H1 (cell line): Measurements from ENCODE around the gene COL8A1. TPM values are rescaled to one million over a fixed set of nuclear protein-coding genes. Genes with fewer than 3 reads are reported as not detected.

ENCODE experiments used
- CTCF ChIA-PET: fragments of 300-600 bp; sonication (Branson Sonifier 250); formaldehyde crosslinking; loops from one replicate; lab custom pipeline; 2021; ENCODE audit not compliant: partially characterized antibody; lab: Charles Lee
- POLR2A ChIA-PET: fragments of 300-600 bp; sonication (Branson Sonifier 250); formaldehyde crosslinking; loops from one replicate; lab custom pipeline; 2021; ENCODE audit warnings: inconsistent platforms; ENCODE audit not compliant: partially characterized antibody; lab: Charles Lee
- DNase-seq, 2 experiments: peaks; one replicate each; pipeline versions ENCODE4 v3.0.0 to v3.0.0-alpha.2; 2010 to 2022; ENCODE audit warnings: low spot score in 2 of 2, low read depth in 1 of 2, mixed read lengths in 1 of 2
- FAIRE-seq: peaks from 2 replicates; lab custom pipeline; 2011; peaks lifted over from hg19 to GRCh38; lab: Jason Lieb, UNC
- H2AFZ ChIP-seq: 2 replicates; pipeline ENCODE4 v1.8.1; 2012; ENCODE audit warnings: low read length, inconsistent platforms
- H2AK5ac ChIP-seq: 2 replicates; pipeline ENCODE4 v1.6.1; 2013; ENCODE audit warnings: low read depth, low read length
- H2BK120ac ChIP-seq: replicated peaks from 2 replicates; pipeline ENCODE3; 2013; ENCODE audit warnings: low read depth, low read length, inconsistent platforms
- H2BK12ac ChIP-seq: 2 replicates; pipeline ENCODE4 v1.6.1; 2013; ENCODE audit warnings: low read depth, low read length
- H2BK15ac ChIP-seq: 2 replicates; pipeline ENCODE4 v1.6.1; 2013; ENCODE audit warnings: low read length
- H2BK20ac ChIP-seq: 2 replicates; pipeline ENCODE4 v1.6.1; 2013; ENCODE audit warnings: low read length
- H2BK5ac ChIP-seq: 2 replicates; pipeline ENCODE4 v1.6.1; 2013; ENCODE audit warnings: low read depth, low read length
- H3K14ac ChIP-seq: 2 replicates; pipeline ENCODE4 v1.6.1; 2013; ENCODE audit warnings: inconsistent platforms; ENCODE audit not compliant: insufficient read length
- H3K18ac ChIP-seq: 2 replicates; pipeline ENCODE4 v1.6.1; 2013; ENCODE audit warnings: low read length; ENCODE audit errors: extremely low read depth
- H3K23ac ChIP-seq: 2 replicates; pipeline ENCODE4 v1.6.1; 2013; ENCODE audit warnings: inconsistent platforms; ENCODE audit not compliant: insufficient read length
- H3K23me2 ChIP-seq: 2 replicates; pipeline ENCODE4 v1.6.1; 2013; ENCODE audit warnings: low read depth, low read length
- H3K27ac ChIP-seq: 2 replicates; pipeline ENCODE4 v1.6.1; 2011; ENCODE audit warnings: low read depth, low read length, inconsistent platforms
- H3K27me3 ChIP-seq, 4 experiments: replicated peaks in 1 of 4; 1 replicate in 1 of 4; 2 replicates in 3 of 4; pipeline versions ENCODE4 v1.6.1 to v1.8.1; 2011 to 2013; ENCODE audit warnings: low read length in 3 of 4, mild to moderate bottlenecking in 3 of 4, inconsistent platforms in 2 of 4, mixed read lengths in 2 of 4, moderate library complexity in 1 of 4; ENCODE audit not compliant: control insufficient read depth in 3 of 4, insufficient read depth in 3 of 4; ENCODE audit errors: extremely low read depth in 1 of 4
- H3K36me3 ChIP-seq, 4 experiments: 2 replicates each; pipeline versions ENCODE4 v1.6.1 to v1.8.1; 2011 to 2013; ENCODE audit warnings: mild to moderate bottlenecking in 4 of 4, low read length in 3 of 4, moderate library complexity in 2 of 4, control low read depth in 1 of 4, inconsistent platforms in 1 of 4; ENCODE audit not compliant: insufficient read depth in 4 of 4, control insufficient read depth in 2 of 4
- H3K4ac ChIP-seq: replicated peaks from 2 replicates; pipeline ENCODE3; 2013; ENCODE audit warnings: low read length, low read depth, mixed read lengths, inconsistent platforms; ENCODE audit not compliant: insufficient read length
- H3K4me1 ChIP-seq, 4 experiments: replicated peaks in 1 of 4; 1 replicate in 1 of 4; 2 replicates in 3 of 4; pipeline versions ENCODE4 v1.6.1 to v1.8.1; 2011 to 2013; ENCODE audit warnings: low read length in 3 of 4, inconsistent platforms in 2 of 4, mixed read lengths in 1 of 4; ENCODE audit not compliant: insufficient read depth in 4 of 4, control insufficient read depth in 3 of 4
- H3K4me2 ChIP-seq, 2 experiments: 2 replicates each; pipeline versions ENCODE4 v1.6.1 to v1.8.1; 2011 to 2013; ENCODE audit warnings: low read depth in 2 of 2, low read length in 2 of 2, control low read depth in 1 of 2, inconsistent platforms in 1 of 2, mild to moderate bottlenecking in 1 of 2; ENCODE audit not compliant: insufficient read depth in 1 of 2
- H3K4me3 ChIP-seq, 4 experiments: fragments of 200-600, 300-600 bp in 1 of 4; sonication (generic), shearing (Covaris generic), sonication (Bioruptor Twin) in 1 of 4; 2 replicates each; pipeline versions ENCODE4 v1.5.1 to v1.8.1; 2011 to 2016; ENCODE audit warnings: low read length in 4 of 4, low read depth in 3 of 4, control low read depth in 2 of 4, inconsistent platforms in 2 of 4, mild to moderate bottlenecking in 2 of 4, mixed read lengths in 1 of 4, moderate library complexity in 1 of 4; ENCODE audit not compliant: insufficient read depth in 2 of 4; ENCODE audit errors: extremely low read depth in 1 of 4
- H3K56ac ChIP-seq: replicated peaks from 2 replicates; pipeline ENCODE3; 2013; ENCODE audit warnings: low read depth, mild to moderate bottlenecking, mixed read lengths, low read length, inconsistent platforms; ENCODE audit not compliant: insufficient read length
- H3K79me1 ChIP-seq: 2 replicates; pipeline ENCODE4 v1.6.1; 2013; ENCODE audit warnings: low read depth, low read length, control low read depth
- H3K79me2 ChIP-seq, 2 experiments: 2 replicates each; pipeline versions ENCODE4 v1.6.1 to v1.8.1; 2012 to 2013; ENCODE audit warnings: low read length in 2 of 2, mild to moderate bottlenecking in 2 of 2, inconsistent platforms in 1 of 2; ENCODE audit not compliant: insufficient read depth in 2 of 2, control insufficient read depth in 1 of 2
- H3K9ac ChIP-seq, 4 experiments: replicated peaks in 1 of 4; 1 replicate in 1 of 4; 2 replicates in 3 of 4; pipeline versions ENCODE4 v1.6.1 to v1.8.1; 2011 to 2013; ENCODE audit warnings: low read depth in 3 of 4, low read length in 3 of 4, control low read depth in 2 of 4, mild to moderate bottlenecking in 2 of 4, moderate library complexity in 2 of 4, inconsistent platforms in 1 of 4; ENCODE audit errors: extremely low read depth in 1 of 4
- H3K9me3 ChIP-seq, 2 experiments: 2 replicates each; pipeline versions ENCODE4 v1.6.1 to v1.8.1; 2012 to 2013; ENCODE audit warnings: mild to moderate bottlenecking in 2 of 2, moderate library complexity in 2 of 2, control low read depth in 1 of 2, inconsistent platforms in 1 of 2, low read depth in 1 of 2, low read length in 1 of 2, mixed read lengths in 1 of 2; ENCODE audit not compliant: insufficient read depth in 2 of 2
- H4K20me1 ChIP-seq, 2 experiments: replicated peaks in 1 of 2; 2 replicates each; pipeline versions ENCODE3 to v1.8.1; 2011 to 2013; ENCODE audit warnings: inconsistent platforms in 2 of 2, low read length in 2 of 2, mild to moderate bottlenecking in 1 of 2; ENCODE audit not compliant: insufficient read depth in 2 of 2, control insufficient read depth in 1 of 2
- H4K5ac ChIP-seq: 2 replicates; pipeline ENCODE4 v1.6.1; 2013; ENCODE audit warnings: low read length, low read depth, mixed read lengths, inconsistent platforms; ENCODE audit not compliant: insufficient read length
- H4K8ac ChIP-seq: 2 replicates; pipeline ENCODE4 v1.8.0; 2013; ENCODE audit warnings: mild to moderate bottlenecking, moderate library complexity, low read length, inconsistent platforms; ENCODE audit not compliant: insufficient read depth; ENCODE audit errors: extremely low read depth
- H4K91ac ChIP-seq: replicated peaks from 2 replicates; pipeline ENCODE3; 2013; ENCODE audit warnings: low read length, mixed read lengths, inconsistent platforms; ENCODE audit not compliant: insufficient read length
- GABPA ChIP-seq: IDR thresholded peaks from 2 replicates; pipeline ENCODE4 v1.6.1; 2011; ENCODE audit warnings: mild to moderate bottlenecking, low read length, moderate library complexity, borderline replicate concordance; ENCODE audit not compliant: insufficient read depth
- HDAC6 ChIP-seq: IDR thresholded peaks from one replicate; pipeline ENCODE4 v1.7.1; 2012; ENCODE audit warnings: low read depth, mild to moderate bottlenecking, inconsistent platforms, low read length, moderate library complexity
- KDM1A ChIP-seq: fragments of 200-600, 300-600 bp; sonication (generic); IDR thresholded peaks from 2 replicates; pipeline ENCODE4 v1.7.1; 2016; ENCODE audit warnings: mild to moderate bottlenecking, low read length, borderline replicate concordance
- PHF8 ChIP-seq: fragments of 200-600 bp; sonication (generic); conservative IDR thresholded peaks from 2 replicates; pipeline ENCODE4 v1.7.1; 2012; ENCODE audit warnings: low read depth, mild to moderate bottlenecking, inconsistent platforms, low read length, moderate library complexity
- RAD21 ChIP-seq, 2 experiments: IDR thresholded peaks in 1 of 2; conservative IDR thresholded peaks in 1 of 2; 2 replicates each; pipeline ENCODE4 v1.6.1; 2011; ENCODE audit warnings: low read depth in 2 of 2, low read length in 2 of 2, improper control_type of control experiment in 1 of 2, inconsistent platforms in 1 of 2, mild to moderate bottlenecking in 1 of 2, moderate library complexity in 1 of 2
- SIX5 ChIP-seq: IDR thresholded peaks from 2 replicates; pipeline ENCODE4 v1.6.1; 2011; ENCODE audit warnings: mild to moderate bottlenecking, low read depth, low read length
- SP2 ChIP-seq: IDR thresholded peaks from 2 replicates; pipeline ENCODE4 v1.6.1; 2012; ENCODE audit warnings: mild to moderate bottlenecking, low read length, inconsistent platforms
- TAF1 ChIP-seq: IDR thresholded peaks from 2 replicates; pipeline ENCODE4 v1.6.1; 2011; ENCODE audit warnings: mild to moderate bottlenecking, low read depth, low read length
- WGBS, 2 experiments: shearing (Covaris generic) in 1 of 2; methylation state at CpG; one replicate each; pipeline versions ENCODE4 v1.1.6 to v1.1.7; 2013 to 2015; ENCODE audit warnings: low lambda C conversion rate in 2 of 2, mixed read lengths in 2 of 2, inconsistent platforms in 1 of 2, low coverage in 1 of 2, missing lambda C conversion rate in 1 of 2; ENCODE audit not compliant: insufficient replicate concordance in 2 of 2, insufficient coverage in 1 of 2, insufficient read length in 1 of 2; ENCODE audit errors: extremely low coverage in 1 of 2, missing lambda C conversion rate in 1 of 2; 5-methylcytosine and 5-hydroxymethylcytosine counted together
- polyA plus RNA-seq, 7 experiments: library from polyadenylated mRNA; depleted of rRNA in 3 of 7; stranded (reverse) in 5 of 7; unstranded in 2 of 7; fragments of >200 nt in 5 of 7; fragments of 200-250 nt in 2 of 7; gene quantifications; 1 replicate in 5 of 7; 2 replicates in 1 of 7; 4 replicates in 1 of 7; pipeline versions ENCODE4 v1.2.1 to v1.2.3, GENCODE V29; 2011 to 2013; ENCODE audit warnings: missing spikeins in 2 of 7, mixed read lengths in 2 of 7
- total RNA-seq: library from RNA; stranded (reverse); fragmentation: NEBNext Ultra II Directional; extraction: Animal tissue kit (Norgen Biotek cat#: 25700); gene quantifications from 2 replicates; pipeline ENCODE4 v1.2.1, GENCODE V29; 2021
- TF ChIP-seq, protein P1 (sequence below), 3 experiments: IDR thresholded peaks; 1 replicate in 2 of 3; 2 replicates in 1 of 3; pipeline versions ENCODE4 v1.5.1 to v1.6.1; 2011; ENCODE audit warnings: low read length in 3 of 3, mild to moderate bottlenecking in 3 of 3, inconsistent platforms in 2 of 3, low read depth in 1 of 3, moderate library complexity in 1 of 3; ENCODE audit not compliant: insufficient read depth in 1 of 3; ENCODE audit errors: control extremely low read depth in 1 of 3
- TF ChIP-seq, protein P2 (sequence below): IDR thresholded peaks from 2 replicates; pipeline ENCODE4 v1.6.1; 2011; ENCODE audit warnings: low read depth, mild to moderate bottlenecking, low read length; ENCODE audit not compliant: insufficient read depth

The COL8A1 gene
- total and polyA plus RNA-seq, 2 of the 8 experiments (the other 6 are each of a cell fraction or from before 2014, with no cell fraction given) = 0.21 to 1.2 TPM

DNA sequence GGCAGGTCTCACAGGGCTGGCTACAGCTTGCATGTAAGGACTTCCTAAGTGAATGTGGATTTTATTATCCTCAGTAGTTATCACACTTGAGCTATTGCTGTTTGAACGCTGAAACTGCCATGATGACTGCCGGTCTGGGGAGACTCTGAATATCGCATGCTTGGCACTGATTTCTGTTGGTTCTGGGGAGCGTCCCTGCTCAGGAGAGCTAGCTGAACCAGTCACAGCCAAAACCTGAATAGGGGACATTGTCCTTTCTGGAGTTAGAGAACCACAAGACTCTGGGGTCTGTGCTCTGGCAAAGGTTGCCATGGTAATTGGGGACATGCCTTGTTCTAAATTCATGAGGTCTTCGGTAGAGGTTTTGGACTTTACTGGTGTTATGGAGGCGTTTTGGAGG lies 210.0 kb downstream of the COL8A1 start:
- Histone ChIP-seq H2BK12ac (no peak overlapping the region; the same call in 1 of the 2 replicates), H3K4ac (no peak overlapping the region), H4K91ac (no peak overlapping the region), H4K5ac (no peak overlapping the region), H4K20me1 (peaks cover 0 to 2% of the 10 kb centered on the region in 2 experiments), H3K23ac (no peak overlapping the region), H3K79me2 (peaks cover 0 to 35% of the 10 kb centered on the region in 2 experiments; a peak in 2 of 4 replicates), H3K4me2 (no peak overlapping the region), H2BK5ac (no peak overlapping the region), H3K18ac (no peak overlapping the region), H2AK5ac (no peak overlapping the region; the same call in 1 of the 2 replicates), H4K8ac (no peak overlapping the region), H3K36me3 (no peaks in the 10 kb centered on the region), H2AFZ (no peak overlapping the region), H3K27me3 (no peaks in the 10 kb centered on the region), H3K56ac (no peak overlapping the region), H3K9me3 (no peaks in the 10 kb centered on the region), H3K23me2 (no peaks in the 10 kb centered on the region), H2BK20ac (no peak overlapping the region), H3K27ac (no peak overlapping the region), H2BK120ac (no peak overlapping the region), H2BK15ac (no peak overlapping the region), H3K4me1 (peaks cover 0 to 6% (median 4%) of the 10 kb centered on the region in 4 experiments; a peak in 3 of 7 replicates), H3K4me3 (no peak overlapping the region), H3K9ac (no peak overlapping the region), H3K79me1 (peaks cover 6% of the 10 kb centered on the region), H3K14ac (no peak overlapping the region)
- ChIA-PET POLR2A (no interaction called here), CTCF (interaction anchor here (0.6 to 1.9 kb wide), 2 partner anchors 10 to 27 kb away, joined by 3 to 4 read pairs; no protein-coding TSS in a partner anchor)
- FAIRE-seq (no peak), DNase-seq (no peak)
- TF ChIP-seq HDAC6 = no peak
- TF ChIP-seq SP2 = no peak
- TF ChIP-seq, protein P1, sequence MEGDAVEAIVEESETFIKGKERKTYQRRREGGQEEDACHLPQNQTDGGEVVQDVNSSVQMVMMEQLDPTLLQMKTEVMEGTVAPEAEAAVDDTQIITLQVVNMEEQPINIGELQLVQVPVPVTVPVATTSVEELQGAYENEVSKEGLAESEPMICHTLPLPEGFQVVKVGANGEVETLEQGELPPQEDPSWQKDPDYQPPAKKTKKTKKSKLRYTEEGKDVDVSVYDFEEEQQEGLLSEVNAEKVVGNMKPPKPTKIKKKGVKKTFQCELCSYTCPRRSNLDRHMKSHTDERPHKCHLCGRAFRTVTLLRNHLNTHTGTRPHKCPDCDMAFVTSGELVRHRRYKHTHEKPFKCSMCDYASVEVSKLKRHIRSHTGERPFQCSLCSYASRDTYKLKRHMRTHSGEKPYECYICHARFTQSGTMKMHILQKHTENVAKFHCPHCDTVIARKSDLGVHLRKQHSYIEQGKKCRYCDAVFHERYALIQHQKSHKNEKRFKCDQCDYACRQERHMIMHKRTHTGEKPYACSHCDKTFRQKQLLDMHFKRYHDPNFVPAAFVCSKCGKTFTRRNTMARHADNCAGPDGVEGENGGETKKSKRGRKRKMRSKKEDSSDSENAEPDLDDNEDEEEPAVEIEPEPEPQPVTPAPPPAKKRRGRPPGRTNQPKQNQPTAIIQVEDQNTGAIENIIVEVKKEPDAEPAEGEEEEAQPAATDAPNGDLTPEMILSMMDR (IDR thresholded peaks at IDR 0.05; ENCODE audit: control extremely low read depth in 1 of 3, insufficient read depth in 1 of 3, low read depth in 1 of 3, low read length in 3 of 3) = no peak
- no peak for TF ChIP-seq RAD21 (IDR thresholded peaks at IDR 0.05 in 1 of 2, conservative IDR thresholded peaks at IDR 0.05 in 1 of 2; ENCODE audit: low read depth in 2 of 2, low read length in 2 of 2)
- TF ChIP-seq, protein P2, sequence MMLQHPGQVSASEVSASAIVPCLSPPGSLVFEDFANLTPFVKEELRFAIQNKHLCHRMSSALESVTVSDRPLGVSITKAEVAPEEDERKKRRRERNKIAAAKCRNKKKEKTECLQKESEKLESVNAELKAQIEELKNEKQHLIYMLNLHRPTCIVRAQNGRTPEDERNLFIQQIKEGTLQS = no peak
- no peak for TF ChIP-seq TAF1
- no peak for TF ChIP-seq SIX5
- no peak for TF ChIP-seq PHF8
- no peak for TF ChIP-seq GABPA
- no peak for TF ChIP-seq KDM1A
- WGBS, 2 experiments = 91% methylated on average over 6 of the region's 6 CpGs; no CpG with 5 or more reads in 1 of the 2 experiments
